KG1 (cell line): ENCODE measurements around the gene TRIM6.
"Not testable (repeated sequence)": the region's sequence is repeated elsewhere in the genome, so short reads cannot be mapped to it uniquely, and the experiment has no call there.

Source experiments
- DNase-seq: peaks from one replicate; lab custom pipeline; 2025; lab: John Stamatoyannopoulos, UW

TRIM6 gene

GRCh38 chr11:5603326-5603725, 6.9 kb downstream of the TRIM6 start:
- no peak for DNase-seq

- no peak for DNase-seq
Measured at GRCh38 chr11:5604896-5605295, 8.5 kb downstream of the TRIM6 start.

DNA sequence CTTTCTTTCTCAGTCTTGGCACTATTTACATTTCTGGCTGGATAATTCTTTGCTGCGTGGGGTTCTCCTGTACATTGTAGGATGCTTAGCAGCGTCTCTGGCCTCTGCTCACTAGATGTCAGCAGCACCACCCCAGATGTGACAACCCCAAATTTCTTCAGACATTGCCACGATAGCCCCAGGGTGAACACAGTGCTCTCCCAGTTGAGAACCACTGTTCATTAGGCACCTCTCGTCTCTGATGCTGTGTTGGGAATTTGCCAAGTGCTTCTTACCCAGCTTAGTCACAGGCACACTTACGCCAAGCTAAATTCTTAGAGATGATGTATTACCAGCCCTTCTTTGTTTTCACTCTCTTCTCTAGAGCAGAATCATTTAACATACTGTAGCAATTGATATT, 9.4 kb downstream of the TRIM6 start:
- DNase-seq, result no peak

GRCh38 chr11:5608808-5609207, 12.4 kb downstream of the TRIM6 start:
- DNase-seq, result no peak

DNA sequence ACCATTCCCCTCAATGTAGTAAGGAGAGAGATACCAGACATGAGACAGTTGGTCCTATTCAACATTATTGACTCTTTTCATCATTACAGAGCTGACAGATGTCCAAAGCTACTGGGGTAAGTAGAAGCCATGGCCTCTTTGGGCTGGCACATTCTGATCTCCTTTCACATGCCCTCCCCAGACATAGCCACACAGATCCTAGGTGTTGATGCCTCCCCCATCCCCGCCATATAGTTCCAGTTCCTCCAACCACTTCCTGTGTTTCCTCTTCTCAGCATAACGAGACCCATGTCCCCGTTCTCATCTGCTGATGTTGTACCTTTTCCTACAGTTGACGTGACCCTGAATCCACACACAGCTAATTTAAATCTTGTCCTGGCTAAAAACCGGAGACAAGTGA, 14.0 kb downstream of the TRIM6 start:
- DNase-seq, result no peak

DNA sequence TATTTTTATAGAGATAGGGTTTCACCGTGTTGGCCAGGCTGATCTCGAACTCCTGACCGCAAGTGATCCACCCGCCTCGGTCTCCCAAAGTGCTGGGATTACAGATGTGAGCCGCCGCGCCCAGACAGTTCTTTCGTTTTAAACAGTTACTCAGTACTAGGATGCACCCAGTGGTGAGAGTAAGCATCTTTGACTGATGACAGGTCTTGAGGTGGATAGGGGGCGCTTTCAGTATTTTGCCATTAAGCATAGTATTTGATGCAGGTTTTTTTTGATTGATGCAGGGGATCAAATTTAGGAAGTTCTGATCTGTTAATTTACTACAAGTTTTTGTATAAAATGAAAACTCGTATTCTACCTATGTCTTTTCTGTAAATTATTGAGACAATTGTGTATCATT, 15.2 kb downstream of the TRIM6 start:
- no peak for DNase-seq

GRCh38 chr11:5618807-5619206, 22.4 kb downstream of the TRIM6 start:
- no peak for DNase-seq

- DNase-seq, result no peak
Measured at GRCh38 chr11:5620651-5621521, 24.4 kb downstream of the TRIM6 start.

- no peak for DNase-seq
Measured at GRCh38 chr11:5621580-5621979, 25.1 kb downstream of the TRIM6 start.

GRCh38 chr11:5622802-5623201, 26.4 kb downstream of the TRIM6 start:
- no peak for DNase-seq

- peak; percentile 64 for DNase-seq
Measured at GRCh38 chr11:5624489-5625279, 28.2 kb downstream of the TRIM6 start, which contains the start of gene TRIM34. Gene TRIM34 (plus strand): TSS chr11:5625001. CDS start chr11:5632332, 7,331 bp downstream.

DNA sequence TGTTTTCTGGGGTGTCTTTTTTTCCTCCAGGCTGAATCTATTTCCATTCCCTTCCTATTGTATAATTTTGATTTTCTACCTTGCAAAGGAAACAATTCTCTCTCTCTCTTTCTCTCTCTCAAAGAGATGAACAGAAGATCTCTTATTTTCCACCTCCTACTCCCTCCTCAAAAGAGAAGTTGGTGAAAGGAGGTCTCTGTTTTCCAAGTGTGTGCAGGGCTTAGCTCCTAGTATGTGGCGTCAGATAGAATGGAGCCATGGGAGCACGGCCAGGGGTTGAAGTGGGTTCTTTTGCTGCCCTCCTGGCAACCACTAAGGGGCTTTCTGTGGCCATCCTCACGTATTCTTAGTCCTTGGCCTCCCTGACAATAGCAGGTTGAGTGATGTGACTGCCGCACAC, 28.8 kb downstream of the TRIM6 start:
- DNase-seq, result no peak

GRCh38 chr11:5626196-5626595, 29.8 kb downstream of the TRIM6 start:
- no peak for DNase-seq

- DNase-seq, result no peak
Measured at GRCh38 chr11:5631417-5631816, 35.0 kb downstream of the TRIM6 start.

DNA sequence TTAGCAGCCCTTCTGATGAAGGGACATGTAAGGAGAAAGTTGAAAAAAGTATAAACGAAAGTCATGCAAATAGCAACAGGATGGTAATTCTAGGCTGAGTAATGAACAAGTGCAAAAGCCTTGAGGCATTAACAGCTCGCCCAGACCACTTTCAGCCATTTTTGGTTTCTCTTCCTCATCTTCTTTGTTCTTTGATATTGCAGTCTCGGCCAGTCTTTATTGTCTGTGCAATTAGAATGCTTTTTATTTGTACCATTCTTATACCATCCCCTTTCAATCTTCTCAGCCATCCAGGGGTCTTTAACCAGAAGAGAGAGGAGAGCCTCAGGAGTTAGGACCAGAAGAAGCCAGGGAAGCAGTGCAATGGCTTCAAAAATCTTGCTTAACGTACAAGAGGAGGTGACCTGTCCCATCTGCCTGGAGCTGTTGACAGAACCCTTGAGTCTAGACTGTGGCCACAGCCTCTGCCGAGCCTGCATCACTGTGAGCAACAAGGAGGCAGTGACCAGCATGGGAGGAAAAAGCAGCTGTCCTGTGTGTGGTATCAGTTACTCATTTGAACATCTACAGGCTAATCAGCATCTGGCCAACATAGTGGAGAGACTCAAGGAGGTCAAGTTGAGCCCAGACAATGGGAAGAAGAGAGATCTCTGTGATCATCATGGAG, 35.7 kb downstream of the TRIM6 start:
- no peak for DNase-seq

DNA sequence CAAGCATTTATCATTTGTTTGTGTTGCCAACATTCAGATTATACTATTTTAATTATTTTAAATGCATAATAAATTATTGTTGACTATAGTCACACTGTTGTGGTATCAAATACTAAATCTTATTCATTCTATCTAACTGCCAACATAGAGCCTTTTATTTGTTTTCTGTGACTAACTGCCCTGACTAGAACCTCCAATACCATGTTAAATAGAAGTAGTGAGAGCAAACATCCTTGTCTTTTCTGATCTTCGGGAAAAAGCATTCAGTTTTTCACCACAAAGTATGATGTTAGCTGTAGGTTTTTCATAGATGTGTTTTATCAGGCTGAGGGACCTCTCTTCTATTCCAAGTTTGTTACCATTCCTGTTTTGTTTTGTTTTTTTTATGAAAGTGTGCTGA, 43.5 kb downstream of the TRIM6 start:
- DNase-seq, result no peak

DNA sequence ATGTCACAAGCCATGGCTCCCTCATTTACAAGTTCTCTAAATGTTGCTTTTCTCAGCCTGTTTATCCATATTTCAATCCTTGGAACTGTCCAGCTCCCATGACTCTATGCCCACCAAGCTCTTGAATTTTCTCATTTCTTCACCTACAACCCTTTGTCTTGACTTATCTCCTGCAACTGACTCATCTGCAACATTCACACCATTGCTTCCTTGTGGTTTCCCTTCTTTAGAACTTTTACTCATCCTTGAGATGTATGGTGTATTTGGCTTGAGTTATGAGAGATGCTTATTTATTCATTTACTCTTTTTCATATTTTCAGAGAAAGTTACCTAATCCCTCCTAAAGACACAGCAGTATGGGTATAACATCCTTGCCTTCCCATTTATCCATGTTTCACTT, 47.1 kb downstream of the TRIM6 start:
- no peak for DNase-seq

GRCh38 chr11:5646139-5646538, 49.7 kb downstream of the TRIM6 start:
- no peak for DNase-seq

GRCh38 chr11:5655474-5655873, 59.0 kb downstream of the TRIM6 start:
- DNase-seq, result no peak

DNA sequence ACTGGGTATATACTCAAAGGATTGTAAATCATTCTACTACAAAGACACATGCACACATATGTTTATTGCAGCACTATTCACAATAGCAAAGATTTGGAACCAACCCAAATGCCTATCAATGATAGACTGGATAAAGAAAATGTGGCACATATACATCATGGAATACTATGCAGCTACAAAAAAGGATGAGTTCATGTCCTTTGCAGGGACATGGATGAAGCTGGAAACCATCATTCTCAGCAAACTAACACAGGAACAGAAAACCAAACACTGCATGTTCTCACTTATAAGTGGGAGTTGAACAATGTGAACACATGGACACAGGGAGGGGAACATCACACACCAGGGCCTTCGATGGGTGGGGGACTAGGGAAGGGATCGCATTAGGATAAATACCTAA, 60.5 kb downstream of the TRIM6 start:
- not testable (repeated sequence) for DNase-seq

GRCh38 chr11:5658318-5658717, 61.9 kb downstream of the TRIM6 start:
- DNase-seq, result no peak
